Parathyroid adenoma (tissue), 2 donors: Measurements from ENCODE around the gene SHF.

Source experiments
- H2AFZ ChIP-seq: fragments of 300-600 bp; sonication (generic); one replicate; pipeline ENCODE4 v1.7.0; 2017; ENCODE audit warnings: antibody characterized with exemption, mild to moderate bottlenecking
- H3K27ac ChIP-seq: fragments of 300-600 bp; sonication (generic); one replicate; pipeline ENCODE4 v1.7.0; 2017
- H3K27me3 ChIP-seq: fragments of 300-600 bp; sonication (generic); one replicate; pipeline ENCODE4 v1.7.0; 2017; ENCODE audit warnings: low read length; ENCODE audit not compliant: control insufficient read depth, insufficient read depth
- H3K36me3 ChIP-seq: fragments of 300-600 bp; sonication (generic); one replicate; pipeline ENCODE4 v1.7.0; 2017; ENCODE audit warnings: low read length; ENCODE audit not compliant: control insufficient read depth, insufficient read depth
- H3K4me1 ChIP-seq: fragments of 300-600 bp; sonication (generic); one replicate; pipeline ENCODE4 v1.7.0; 2017; ENCODE audit warnings: control low read depth
- H3K4me2 ChIP-seq: fragments of 300-600 bp; sonication (generic); one replicate; pipeline ENCODE4 v1.7.0; 2017; ENCODE audit warnings: low read length
- H3K4me3 ChIP-seq: fragments of 300-600 bp; sonication (generic); one replicate; pipeline ENCODE4 v1.7.0; 2017; ENCODE audit warnings: low read depth, low read length
- H3K79me2 ChIP-seq: fragments of 300-600 bp; sonication (generic); one replicate; pipeline ENCODE4 v1.7.0; 2017; ENCODE audit warnings: control low read depth
- H3K9ac ChIP-seq: fragments of 300-600 bp; sonication (generic); one replicate; pipeline ENCODE4 v1.7.0; 2017; ENCODE audit warnings: mild to moderate bottlenecking
- H3K9me3 ChIP-seq: fragments of 300-600 bp; sonication (generic); one replicate; pipeline ENCODE4 v1.7.0; 2017; ENCODE audit warnings: low read length; ENCODE audit not compliant: control insufficient read depth
- CTCF ChIP-seq: fragments of 300-600 bp; sonication (generic); IDR thresholded peaks from one replicate; pipeline ENCODE4 v1.7.0; 2017; ENCODE audit warnings: antibody characterized with exemption, mild to moderate bottlenecking
- donor health status: primary hyperparathyroidism.

SHF gene

GRCh38 chr15:45141386-45141785, 46.4 kb downstream of the SHF start:
- no peak overlapping the region for H3K27ac ChIP-seq
- no peaks in the 10 kb centered on the region for H3K36me3 ChIP-seq
- no peak overlapping the region for H3K9ac ChIP-seq
- no peaks in the 10 kb centered on the region for H3K79me2 ChIP-seq
- H3K4me3 ChIP-seq: no peak overlapping the region
- H3K4me2 ChIP-seq: no peak overlapping the region
- H3K9me3 ChIP-seq: no peaks in the 10 kb centered on the region
- H3K4me1 ChIP-seq: no peaks in the 10 kb centered on the region
- no peak overlapping the region for H2AFZ ChIP-seq
- no peak for TF ChIP-seq CTCF
- no peaks in the 10 kb centered on the region for H3K27me3 ChIP-seq

- Histone ChIP-seq H3K4me3 (no peak overlapping the region), H2AFZ (no peak overlapping the region), H3K9ac (no peak overlapping the region), H3K9me3 (no peaks in the 10 kb centered on the region), H3K27ac (no peak overlapping the region), H3K79me2 (no peaks in the 10 kb centered on the region), H3K4me2 (no peak overlapping the region), H3K4me1 (no peaks in the 10 kb centered on the region), H3K27me3 (no peaks in the 10 kb centered on the region), H3K36me3 (no peaks in the 10 kb centered on the region)
- no peak for TF ChIP-seq CTCF
Observed at GRCh38 chr15:45140557-45141250, 47.1 kb downstream of the SHF start.

- Histone ChIP-seq H3K9me3 (no peaks in the 10 kb centered on the region), H3K36me3 (no peaks in the 10 kb centered on the region), H3K27me3 (no peaks in the 10 kb centered on the region), H3K9ac (no peak overlapping the region), H3K27ac (no peak overlapping the region), H3K79me2 (no peaks in the 10 kb centered on the region), H3K4me1 (no peaks in the 10 kb centered on the region), H3K4me2 (no peak overlapping the region), H2AFZ (no peak overlapping the region), H3K4me3 (no peak overlapping the region)
- no peak for TF ChIP-seq CTCF
Observed at GRCh38 chr15:45139770-45140169, 48.0 kb downstream of the SHF start.

- Histone ChIP-seq H3K4me2 (no peak overlapping the region), H3K27ac (no peak overlapping the region), H3K27me3 (no peaks in the 10 kb centered on the region), H3K4me3 (no peak overlapping the region), H3K9me3 (no peaks in the 10 kb centered on the region), H3K36me3 (no peaks in the 10 kb centered on the region), H3K79me2 (no peaks in the 10 kb centered on the region), H3K4me1 (no peaks in the 10 kb centered on the region), H3K9ac (no peak overlapping the region), H2AFZ (no peak overlapping the region)
- no peak for TF ChIP-seq CTCF
Observed at GRCh38 chr15:45138814-45139765, 48.7 kb downstream of the SHF start.
